Sigmoid colon (tissue), 4 donors: Measurements from ENCODE around the gene IVNS1ABP.

ENCODE experiments used
- CTCF ChIP-seq, 4 experiments: fragments of 450-650 bp in 3 of 4; fragments of 200-600 bp in 1 of 4; IDR thresholded peaks; one replicate each; pipeline ENCODE4 v1.5.1; 2016 to 2019; ENCODE audit warnings: antibody characterized with exemption in 4 of 4, mild to moderate bottlenecking in 3 of 4, moderate library complexity in 2 of 4
- POLR2A ChIP-seq, 2 donors: fragments of 450-650 bp; IDR thresholded peaks; one replicate each; pipeline ENCODE4 v1.6.1; 2016; ENCODE audit warnings: antibody characterized with exemption in 2 of 2, mild to moderate bottlenecking in 2 of 2, moderate library complexity in 2 of 2
- POLR2AphosphoS5 ChIP-seq, 4 donors: sonication (generic); formaldehyde crosslinking; IDR thresholded peaks; one replicate each; pipeline ENCODE4 v1.6.1; 2017; ENCODE audit warnings: antibody characterized with exemption in 4 of 4

GRCh38 chr1:185279571-185279970 lies 37.5 kb downstream of the IVNS1ABP start:
- TF ChIP-seq CTCF (IDR thresholded peaks at IDR 0.05) = no peak
- TF ChIP-seq POLR2AphosphoS5 (IDR thresholded peaks at IDR 0.05) = no peak
- no peak for TF ChIP-seq POLR2A (IDR thresholded peaks at IDR 0.05)
